ENCODE measurements around the gene SREBF2. TPM values are rescaled to one million over a fixed set of nuclear protein-coding genes. Genes with fewer than 3 reads are reported as not detected.

Gene SREBF2
- total and polyA plus RNA-seq, 2 of the 13 experiments (the other 11 are each of a cell fraction or from before 2014, with no cell fraction given), result 53.8 to 72.6 TPM

DNA sequence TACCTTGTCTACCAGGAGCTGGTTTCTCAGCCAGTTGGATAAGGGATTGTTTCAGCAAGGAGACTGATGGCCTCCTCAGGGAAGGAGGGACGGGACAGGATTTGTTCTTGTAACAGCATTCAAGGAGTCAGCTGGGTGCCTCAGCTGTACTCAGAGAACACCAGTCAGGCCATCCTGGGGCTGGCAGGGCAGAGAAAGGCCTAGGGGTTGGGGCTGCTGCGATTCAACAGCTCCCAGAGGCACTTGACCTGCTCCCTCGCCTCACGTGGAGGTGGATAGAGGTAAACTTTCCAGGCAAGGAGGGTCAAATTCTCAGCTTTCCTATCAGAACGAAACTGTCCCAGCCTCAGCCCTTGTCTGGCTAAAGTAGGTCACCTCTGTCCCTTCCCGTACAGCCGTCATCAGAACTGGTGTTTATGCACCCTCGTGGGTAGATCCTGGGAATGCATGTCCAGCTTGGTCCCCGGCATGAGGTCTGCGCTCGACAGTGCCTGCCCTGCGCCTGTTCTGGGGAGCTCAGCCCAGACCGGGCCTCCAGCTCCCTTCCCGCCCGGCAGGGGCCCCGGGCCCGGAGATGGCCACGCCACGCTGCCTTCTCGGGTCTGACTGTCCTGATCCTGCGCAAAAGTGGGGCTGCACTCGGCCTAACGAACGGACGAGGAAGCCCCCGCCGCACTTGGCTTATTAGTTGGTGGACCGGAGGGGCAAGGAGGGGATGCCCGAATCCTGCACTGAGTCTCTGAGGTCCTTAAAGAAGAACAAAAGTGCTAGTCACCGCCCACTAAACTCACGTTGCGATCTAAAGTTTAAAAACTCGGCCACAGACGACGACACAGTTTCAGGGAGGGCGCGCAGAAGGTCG is 33.2 kb upstream of the SREBF2 start (continued):
- TF ChIP-seq ZNF430 (CRISPR knock-in tag; IDR thresholded peaks at IDR 0.05) (peak; percentile 11; the same call in 1 of the 2 replicates), NONO (IDR thresholded peaks at IDR 0.05) (no peak), NONO (CRISPR knock-in tag; conservative IDR thresholded peaks at IDR 0.05) (0 out of 2 replicates have a peak, but pooled peaks have one; percentile 38), ZSCAN30 (CRISPR knock-in tag; IDR thresholded peaks at IDR 0.05) (no peak), BCL3 (CRISPR knock-in tag; IDR thresholded peaks at IDR 0.05) (peak; percentile 67; the same call in 1 of the 2 replicates), DNMT3B (CRISPR knock-in tag; conservative IDR thresholded peaks at IDR 0.05) (0 out of 2 replicates have a peak, but pooled peaks have one; percentile 26), E2F1 (CRISPR knock-in tag; IDR thresholded peaks at IDR 0.05) (no peak), RFXANK (CRISPR knock-in tag; IDR thresholded peaks at IDR 0.05) (no peak), TGIF2 (CRISPR knock-in tag; IDR thresholded peaks at IDR 0.05) (no peak), ZNF562 (CRISPR knock-in tag; IDR thresholded peaks at IDR 0.05; ENCODE audit: borderline replicate concordance) (no peak), IKZF4 (CRISPR knock-in tag; IDR thresholded peaks at IDR 0.05; ENCODE audit: borderline replicate concordance, low read depth, not compliant biosample characterization) (peak; percentile 40), KMT2A (CRISPR knock-in tag; IDR thresholded peaks at IDR 0.05) (no peak), ZNF775 (CRISPR knock-in tag; IDR thresholded peaks at IDR 0.05; ENCODE audit: borderline replicate concordance) (peak; percentile 80), TOPORS (CRISPR knock-in tag; IDR thresholded peaks at IDR 0.05) (peak; percentile 25; the same call in 1 of the 2 replicates), GTF2F1 (IDR thresholded peaks at IDR 0.05; ENCODE audit: low read length) (no peak), ZNF788 (CRISPR knock-in tag; IDR thresholded peaks at IDR 0.05; ENCODE audit: borderline replicate concordance) (no peak), ZNF598 (CRISPR knock-in tag; IDR thresholded peaks at IDR 0.05; ENCODE audit: borderline replicate concordance) (peak; percentile 28; the same call in 1 of the 2 replicates), U2AF1 (optimal IDR thresholded peaks at IDR 0.05; ENCODE audit: low read depth, low read length) (no peak), ZNF260 (CRISPR knock-in tag; IDR thresholded peaks at IDR 0.05; ENCODE audit: borderline replicate concordance, low read depth) (no peak), CC2D1A (CRISPR knock-in tag; IDR thresholded peaks at IDR 0.05) (no peak), CBX2 (IDR thresholded peaks at IDR 0.05; ENCODE audit: low read depth, low read length) (no peak), CBX2 (CRISPR knock-in tag; IDR thresholded peaks at IDR 0.05; ENCODE audit: low read depth) (no peak), SATB2 (CRISPR knock-in tag; IDR thresholded peaks at IDR 0.05) (no peak; the same call in 1 of the 2 replicates)
- TF ChIP-seq, protein P1, sequence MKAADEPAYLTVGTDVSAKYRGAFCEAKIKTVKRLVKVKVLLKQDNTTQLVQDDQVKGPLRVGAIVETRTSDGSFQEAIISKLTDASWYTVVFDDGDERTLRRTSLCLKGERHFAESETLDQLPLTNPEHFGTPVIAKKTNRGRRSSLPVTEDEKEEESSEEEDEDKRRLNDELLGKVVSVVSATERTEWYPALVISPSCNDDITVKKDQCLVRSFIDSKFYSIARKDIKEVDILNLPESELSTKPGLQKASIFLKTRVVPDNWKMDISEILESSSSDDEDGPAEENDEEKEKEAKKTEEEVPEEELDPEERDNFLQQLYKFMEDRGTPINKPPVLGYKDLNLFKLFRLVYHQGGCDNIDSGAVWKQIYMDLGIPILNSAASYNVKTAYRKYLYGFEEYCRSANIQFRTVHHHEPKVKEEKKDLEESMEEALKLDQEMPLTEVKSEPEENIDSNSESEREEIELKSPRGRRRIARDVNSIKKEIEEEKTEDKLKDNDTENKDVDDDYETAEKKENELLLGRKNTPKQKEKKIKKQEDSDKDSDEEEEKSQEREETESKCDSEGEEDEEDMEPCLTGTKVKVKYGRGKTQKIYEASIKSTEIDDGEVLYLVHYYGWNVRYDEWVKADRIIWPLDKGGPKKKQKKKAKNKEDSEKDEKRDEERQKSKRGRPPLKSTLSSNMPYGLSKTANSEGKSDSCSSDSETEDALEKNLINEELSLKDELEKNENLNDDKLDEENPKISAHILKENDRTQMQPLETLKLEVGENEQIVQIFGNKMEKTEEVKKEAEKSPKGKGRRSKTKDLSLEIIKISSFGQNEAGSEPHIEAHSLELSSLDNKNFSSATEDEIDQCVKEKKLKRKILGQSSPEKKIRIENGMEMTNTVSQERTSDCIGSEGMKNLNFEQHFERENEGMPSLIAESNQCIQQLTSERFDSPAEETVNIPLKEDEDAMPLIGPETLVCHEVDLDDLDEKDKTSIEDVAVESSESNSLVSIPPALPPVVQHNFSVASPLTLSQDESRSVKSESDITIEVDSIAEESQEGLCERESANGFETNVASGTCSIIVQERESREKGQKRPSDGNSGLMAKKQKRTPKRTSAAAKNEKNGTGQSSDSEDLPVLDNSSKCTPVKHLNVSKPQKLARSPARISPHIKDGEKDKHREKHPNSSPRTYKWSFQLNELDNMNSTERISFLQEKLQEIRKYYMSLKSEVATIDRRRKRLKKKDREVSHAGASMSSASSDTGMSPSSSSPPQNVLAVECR (CRISPR knock-in tag; IDR thresholded peaks at IDR 0.05; ENCODE audit: borderline replicate concordance), result no peak

Data from HepG2 (cell line).